Epithelial cell of esophagus (primary cell): ENCODE measurements around the gene SIL1.

Experiments used
- DNase-seq: peaks from one replicate; pipeline ENCODE4 v3.0.0; 2010; ENCODE audit warnings: low read depth
- H3K4me3 ChIP-seq: 2 replicates; pipeline ENCODE4 v1.5.1; 2011; ENCODE audit warnings: mild to moderate bottlenecking, low read length, control low read depth
- CTCF ChIP-seq: IDR thresholded peaks from 2 replicates; pipeline ENCODE4 v1.5.1; 2011; ENCODE audit warnings: low read depth, mild to moderate bottlenecking, low read length, control low read depth, inconsistent platforms; ENCODE audit not compliant: insufficient read depth; ENCODE audit errors: missing control alignments

SIL1 gene

GRCh38 chr5:138930371-138931097 is 267.6 kb downstream of the SIL1 start:
- no peak overlapping the region for H3K4me3 ChIP-seq
- no peak for DNase-seq
- TF ChIP-seq CTCF: no peak

GRCh38 chr5:138929571-138929955 is 268.6 kb downstream of the SIL1 start:
- no peak for TF ChIP-seq CTCF
- no peak for DNase-seq
- no peak overlapping the region for H3K4me3 ChIP-seq

GRCh38 chr5:138927979-138928378 is 270.2 kb downstream of the SIL1 start:
- TF ChIP-seq CTCF: no peak
- H3K4me3 ChIP-seq: no peak overlapping the region
- no peak for DNase-seq

GRCh38 chr5:138927544-138927943 is 270.6 kb downstream of the SIL1 start:
- H3K4me3 ChIP-seq: no peak overlapping the region

GRCh38 chr5:138926688-138927448 is 271.3 kb downstream of the SIL1 start:
- no peak for TF ChIP-seq CTCF
- DNase-seq: no peak
- H3K4me3 ChIP-seq: no peak overlapping the region

More at GRCh38 chr5:138927544-138927943, 270.6 kb downstream of the SIL1 start:
- TF ChIP-seq CTCF: no peak
- DNase-seq: no peak

- TF ChIP-seq CTCF: no peak
- DNase-seq: no peak
- H3K4me3 ChIP-seq: no peak overlapping the region
Measured at GRCh38 chr5:138926257-138926656, 271.9 kb downstream of the SIL1 start.
